Activated T-cell treated with anti-CD3 and anti-CD28 coated beads, Interleukin-2, amount 50 U/mL, for 1 hour (primary cell): ENCODE results near the gene NCKIPSD.
"Not testable (repeated sequence)": the region's sequence is repeated elsewhere in the genome, so short reads cannot be mapped to it uniquely, and the experiment has no call there.

Experiments
- DNase-seq: peaks from one replicate; pipeline ENCODE4 v3.0.0-alpha.2; 2020

NCKIPSD gene

GRCh38 chr3:48685603-48686511 is at the start of gene NCKIPSD:
Gene NCKIPSD (minus strand): TSS chr3:48685915. CDS start chr3:48685807, 108 bp downstream.
- DNase-seq, result peak; percentile 97

- DNase-seq, result not testable (repeated sequence)
These were observed 49.5 kb upstream of the NCKIPSD start for GRCh38 chr3:48735075-48735767.

- DNase-seq, result not testable (repeated sequence)
These were observed 48.8 kb upstream of the NCKIPSD start for GRCh38 chr3:48734541-48734940.

- DNase-seq, result not testable (repeated sequence)
These were observed 48.2 kb upstream of the NCKIPSD start for GRCh38 chr3:48733752-48734518.

GRCh38 chr3:48727511-48727910 is 41.8 kb upstream of the NCKIPSD start:
- no peak for DNase-seq

- DNase-seq, result not testable (repeated sequence)
These were observed 39.6 kb upstream of the NCKIPSD start for GRCh38 chr3:48725185-48725855.

GRCh38 chr3:48723725-48724124 is 38.0 kb upstream of the NCKIPSD start:
- no peak for DNase-seq

- DNase-seq, result not testable (repeated sequence)
These were observed 37.6 kb upstream of the NCKIPSD start for GRCh38 chr3:48723293-48723692.

- peak; percentile 98 for DNase-seq
These were observed 31.4 kb upstream of the NCKIPSD start, which contains the start of gene IP6K2 for GRCh38 chr3:48716982-48717746. Gene IP6K2 (minus strand): TSS chr3:48717221. CDS start chr3:48695291, 21,930 bp downstream.

- peak; percentile 45 for DNase-seq
These were observed 30.8 kb upstream of the NCKIPSD start for GRCh38 chr3:48716508-48716981.

- DNase-seq, result no peak
These were observed 29.6 kb upstream of the NCKIPSD start for GRCh38 chr3:48715174-48715800.

- DNase-seq, result no peak
These were observed 26.0 kb upstream of the NCKIPSD start for GRCh38 chr3:48711727-48712126.

- DNase-seq, result no peak
These were observed 23.3 kb upstream of the NCKIPSD start for GRCh38 chr3:48709051-48709461.

GRCh38 chr3:48708481-48708889 is 22.8 kb upstream of the NCKIPSD start:
- no peak for DNase-seq

GRCh38 chr3:48707157-48707556 is 21.4 kb upstream of the NCKIPSD start:
- DNase-seq, result no peak

GRCh38 chr3:48702320-48702920 is 16.7 kb upstream of the NCKIPSD start:
- no peak for DNase-seq

- DNase-seq, result no peak
These were observed 15.2 kb upstream of the NCKIPSD start for GRCh38 chr3:48700731-48701405.

- DNase-seq, result no peak
These were observed 13.2 kb upstream of the NCKIPSD start for GRCh38 chr3:48698891-48699290.

- DNase-seq, result no peak
These were observed 12.2 kb upstream of the NCKIPSD start for GRCh38 chr3:48697952-48698351.

GRCh38 chr3:48696601-48697000 is 10.9 kb upstream of the NCKIPSD start:
- no peak for DNase-seq
